Liver (tissue), 9 donors: ENCODE data around the gene MPDZ. TPM values are rescaled to one million over a fixed set of nuclear protein-coding genes. Genes with fewer than 3 reads are reported as not detected.
A peak's percentile ranks its signal among the peaks of the same experiment; 100 is the strongest.

Source experiments
- DNase-seq: peaks from one replicate; pipeline ENCODE4 v3.0.0-alpha.2; 2017; ENCODE audit warnings: low spot score
- H3K27ac ChIP-seq, 2 donors: one replicate each; pipeline ENCODE4 v1.7.0; 2013; ENCODE audit warnings: inconsistent platforms in 2 of 2, low read length in 2 of 2, control low read depth in 1 of 2, low read depth in 1 of 2, mild to moderate bottlenecking in 1 of 2
- H3K27me3 ChIP-seq, 4 donors: one replicate each; pipeline versions ENCODE4 v1.6.1 to v1.7.0; 2013; ENCODE audit warnings: low read length in 3 of 4, inconsistent platforms in 1 of 4, mild to moderate bottlenecking in 1 of 4, moderate library complexity in 1 of 4; ENCODE audit not compliant: control insufficient read depth in 4 of 4, insufficient read depth in 4 of 4
- H3K36me3 ChIP-seq, 4 donors: one replicate each; pipeline versions ENCODE4 v1.6.1 to v1.7.0; 2013; ENCODE audit warnings: low read length in 3 of 4, mild to moderate bottlenecking in 3 of 4, low read depth in 1 of 4, moderate library complexity in 1 of 4; ENCODE audit not compliant: control insufficient read depth in 4 of 4, insufficient read depth in 3 of 4
- H3K4me1 ChIP-seq, 4 donors: one replicate each; pipeline versions ENCODE4 v1.6.1 to v1.7.0; 2013; ENCODE audit warnings: low read length in 3 of 4, mild to moderate bottlenecking in 3 of 4, moderate library complexity in 1 of 4; ENCODE audit not compliant: control insufficient read depth in 4 of 4, insufficient read depth in 4 of 4
- H3K4me3 ChIP-seq, 3 donors: one replicate each; pipeline versions ENCODE4 v1.6.1 to v1.7.0; 2013; ENCODE audit warnings: low read length in 3 of 3, control low read depth in 1 of 3, low read depth in 1 of 3, mild to moderate bottlenecking in 1 of 3
- H3K9ac ChIP-seq, 2 donors: one replicate each; pipeline ENCODE4 v1.7.0; 2013; ENCODE audit warnings: low read length in 2 of 2, mild to moderate bottlenecking in 2 of 2, moderate library complexity in 2 of 2, control low read depth in 1 of 2, low read depth in 1 of 2
- H3K9me3 ChIP-seq, 4 donors: one replicate each; pipeline versions ENCODE4 v1.6.1 to v1.7.0; 2013; ENCODE audit warnings: low read length in 3 of 4; ENCODE audit not compliant: control insufficient read depth in 4 of 4
- EGR1 ChIP-seq, 2 donors: IDR thresholded peaks; 2 replicates each; pipeline ENCODE4 v1.6.1; 2016 to 2018; ENCODE audit warnings: antibody characterized with exemption in 2 of 2, low read depth in 2 of 2
- FOXA1 ChIP-seq: IDR thresholded peaks from 2 replicates; pipeline ENCODE4 v1.6.1; 2016; ENCODE audit warnings: antibody characterized with exemption
- FOXA2 ChIP-seq: IDR thresholded peaks from 2 replicates; pipeline ENCODE4 v1.6.1; 2016; ENCODE audit warnings: antibody characterized with exemption
- HNF4A ChIP-seq, 2 donors: conservative IDR thresholded peaks; 2 replicates each; pipeline ENCODE4 v1.6.1; 2016; ENCODE audit warnings: antibody characterized with exemption in 2 of 2, mild to moderate bottlenecking in 2 of 2
- RXRA ChIP-seq, 2 donors: IDR thresholded peaks; 2 replicates each; pipeline ENCODE4 v1.6.1; 2017 to 2018; ENCODE audit warnings: antibody characterized with exemption in 2 of 2, mild to moderate bottlenecking in 1 of 2
- SP1 ChIP-seq: IDR thresholded peaks from 2 replicates; pipeline ENCODE4 v1.6.1; 2018; ENCODE audit warnings: antibody characterized with exemption, mild to moderate bottlenecking
- YY1 ChIP-seq: IDR thresholded peaks from 2 replicates; pipeline ENCODE4 v1.6.1; 2016; ENCODE audit warnings: antibody characterized with exemption, mild to moderate bottlenecking
- WGBS: extraction: QIAGEN DNeasy Blood & Tissue Kit; methylation state at CpG from one replicate; pipeline ENCODE4 v1.1.7; 2013; 5-methylcytosine and 5-hydroxymethylcytosine counted together
- polyA plus RNA-seq, 2 donors: library from polyadenylated mRNA; stranded (reverse) in 1 of 2; unstranded in 1 of 2; fragments of 200-250 nt in 1 of 2; fragments of >200 nt in 1 of 2; fragmentation: Nextera tagmentation in 1 of 2; extraction: Ambion mirVana in 1 of 2; gene quantifications; one replicate each; pipeline versions ENCODE4 v1.2.1 to v1.2.3, GENCODE V29; 2013 to 2015
- total RNA-seq, 2 donors: library from RNA; depleted of rRNA; stranded (reverse); fragments of >200 nt; gene quantifications; one replicate each; pipeline ENCODE4 v1.2.3, GENCODE V29; 2014
- TF ChIP-seq, protein P1 (sequence below): IDR thresholded peaks from 2 replicates; pipeline ENCODE4 v1.6.1; 2016; ENCODE audit warnings: antibody characterized with exemption, mild to moderate bottlenecking
- TF ChIP-seq, protein P2 (sequence below): fragments of 150-350 bp; IDR thresholded peaks from 2 replicates; pipeline ENCODE4 v1.5.1; 2017; ENCODE audit warnings: improper control_type of control experiment, low read depth, low read length; ENCODE audit not compliant: missing input control
- donor health status: healthy.
- donor health status: healthy.
- donor health status: healthy.
- donor health status: healthy.
- donor health status: healthy.

MPDZ gene
- total and polyA plus RNA-seq, 4 donors, result 20.3 to 71.2 (median 30.2) TPM

DNA sequence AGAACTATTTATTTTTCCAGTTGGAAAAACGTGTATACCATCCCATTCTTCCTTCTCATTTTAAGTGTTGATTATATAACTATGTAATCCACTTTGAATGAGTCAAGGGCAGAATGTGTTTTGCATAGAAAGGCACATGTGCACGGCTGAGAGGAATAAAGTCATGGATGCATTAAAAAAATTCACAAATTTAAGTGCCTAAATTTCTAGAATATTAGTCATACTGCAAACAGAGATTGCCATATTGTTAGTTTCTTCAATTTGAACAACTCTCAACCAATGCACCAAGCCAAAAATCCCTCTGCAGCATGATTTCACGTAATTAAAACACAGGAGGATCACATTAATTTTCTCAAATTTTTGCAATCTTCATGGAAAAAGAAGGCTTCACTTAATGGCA, 166.3 kb downstream of the MPDZ start (continued):
- TF ChIP-seq, protein P1, sequence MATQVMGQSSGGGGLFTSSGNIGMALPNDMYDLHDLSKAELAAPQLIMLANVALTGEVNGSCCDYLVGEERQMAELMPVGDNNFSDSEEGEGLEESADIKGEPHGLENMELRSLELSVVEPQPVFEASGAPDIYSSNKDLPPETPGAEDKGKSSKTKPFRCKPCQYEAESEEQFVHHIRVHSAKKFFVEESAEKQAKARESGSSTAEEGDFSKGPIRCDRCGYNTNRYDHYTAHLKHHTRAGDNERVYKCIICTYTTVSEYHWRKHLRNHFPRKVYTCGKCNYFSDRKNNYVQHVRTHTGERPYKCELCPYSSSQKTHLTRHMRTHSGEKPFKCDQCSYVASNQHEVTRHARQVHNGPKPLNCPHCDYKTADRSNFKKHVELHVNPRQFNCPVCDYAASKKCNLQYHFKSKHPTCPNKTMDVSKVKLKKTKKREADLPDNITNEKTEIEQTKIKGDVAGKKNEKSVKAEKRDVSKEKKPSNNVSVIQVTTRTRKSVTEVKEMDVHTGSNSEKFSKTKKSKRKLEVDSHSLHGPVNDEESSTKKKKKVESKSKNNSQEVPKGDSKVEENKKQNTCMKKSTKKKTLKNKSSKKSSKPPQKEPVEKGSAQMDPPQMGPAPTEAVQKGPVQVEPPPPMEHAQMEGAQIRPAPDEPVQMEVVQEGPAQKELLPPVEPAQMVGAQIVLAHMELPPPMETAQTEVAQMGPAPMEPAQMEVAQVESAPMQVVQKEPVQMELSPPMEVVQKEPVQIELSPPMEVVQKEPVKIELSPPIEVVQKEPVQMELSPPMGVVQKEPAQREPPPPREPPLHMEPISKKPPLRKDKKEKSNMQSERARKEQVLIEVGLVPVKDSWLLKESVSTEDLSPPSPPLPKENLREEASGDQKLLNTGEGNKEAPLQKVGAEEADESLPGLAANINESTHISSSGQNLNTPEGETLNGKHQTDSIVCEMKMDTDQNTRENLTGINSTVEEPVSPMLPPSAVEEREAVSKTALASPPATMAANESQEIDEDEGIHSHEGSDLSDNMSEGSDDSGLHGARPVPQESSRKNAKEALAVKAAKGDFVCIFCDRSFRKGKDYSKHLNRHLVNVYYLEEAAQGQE, result no peak
- TF ChIP-seq, protein P2, sequence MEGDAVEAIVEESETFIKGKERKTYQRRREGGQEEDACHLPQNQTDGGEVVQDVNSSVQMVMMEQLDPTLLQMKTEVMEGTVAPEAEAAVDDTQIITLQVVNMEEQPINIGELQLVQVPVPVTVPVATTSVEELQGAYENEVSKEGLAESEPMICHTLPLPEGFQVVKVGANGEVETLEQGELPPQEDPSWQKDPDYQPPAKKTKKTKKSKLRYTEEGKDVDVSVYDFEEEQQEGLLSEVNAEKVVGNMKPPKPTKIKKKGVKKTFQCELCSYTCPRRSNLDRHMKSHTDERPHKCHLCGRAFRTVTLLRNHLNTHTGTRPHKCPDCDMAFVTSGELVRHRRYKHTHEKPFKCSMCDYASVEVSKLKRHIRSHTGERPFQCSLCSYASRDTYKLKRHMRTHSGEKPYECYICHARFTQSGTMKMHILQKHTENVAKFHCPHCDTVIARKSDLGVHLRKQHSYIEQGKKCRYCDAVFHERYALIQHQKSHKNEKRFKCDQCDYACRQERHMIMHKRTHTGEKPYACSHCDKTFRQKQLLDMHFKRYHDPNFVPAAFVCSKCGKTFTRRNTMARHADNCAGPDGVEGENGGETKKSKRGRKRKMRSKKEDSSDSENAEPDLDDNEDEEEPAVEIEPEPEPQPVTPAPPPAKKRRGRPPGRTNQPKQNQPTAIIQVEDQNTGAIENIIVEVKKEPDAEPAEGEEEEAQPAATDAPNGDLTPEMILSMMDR, result no peak
- TF ChIP-seq YY1, result no peak
- TF ChIP-seq SP1, result no peak
- TF ChIP-seq FOXA1, result no peak
- no peak for TF ChIP-seq FOXA2

DNA sequence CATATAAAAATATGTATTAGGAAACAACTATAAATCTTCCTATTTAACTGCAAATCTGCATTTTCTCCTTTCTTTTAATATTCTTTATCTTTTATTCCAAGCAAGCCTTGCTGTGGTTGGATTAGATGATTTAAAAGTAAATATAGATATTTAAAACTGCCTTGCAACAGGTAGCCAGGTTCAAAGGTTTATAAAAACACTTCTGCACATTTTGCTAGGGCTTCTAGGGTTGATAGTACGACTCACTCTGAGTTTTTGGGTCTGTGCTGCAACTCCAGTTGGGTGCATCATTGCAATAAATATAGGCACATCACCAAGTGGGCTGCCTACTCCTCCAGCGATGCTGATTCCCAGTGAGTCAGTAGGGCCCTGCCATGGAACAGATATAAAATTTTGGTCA, 167.7 kb downstream of the MPDZ start:
- no peak overlapping the region for H3K9ac ChIP-seq
- no peak overlapping the region for H3K27ac ChIP-seq
- no peak for TF ChIP-seq EGR1 (IDR thresholded peaks at IDR 0.05; ENCODE audit: low read depth in 2 of 2)
- no peak for TF ChIP-seq FOXA2
- TF ChIP-seq, protein P2, result no peak
- TF ChIP-seq HNF4A (conservative IDR thresholded peaks at IDR 0.05), result peak; percentile 48 to 51
- TF ChIP-seq, protein P1, result no peak
- TF ChIP-seq FOXA1, result no peak
- TF ChIP-seq RXRA (IDR thresholded peaks at IDR 0.05), result peak in 1 of 2 donors; percentile 10
- TF ChIP-seq SP1, result peak; percentile 13
- no peaks in the 10 kb centered on the region for H3K27me3 ChIP-seq
- no peak for DNase-seq
- H3K9me3 ChIP-seq, result no peaks in the 10 kb centered on the region
- H3K4me3 ChIP-seq, result no peak overlapping the region
- peaks cover 0 to 23% (median 14%) of the 10 kb centered on the region in 4 donors for H3K36me3 ChIP-seq
- peaks cover 0 to 25% (median 22%) of the 10 kb centered on the region in 4 donors for H3K4me1 ChIP-seq
- WGBS, result 57% methylated on average over 2 of the region's 2 CpGs
